LNCaP clone FGC (cell line): Measurements from ENCODE around the gene LRRC27.
A peak's percentile ranks its signal among the peaks of the same experiment; 100 is the strongest.
"Not testable (repeated sequence)": the region's sequence is repeated elsewhere in the genome, so short reads cannot be mapped to it uniquely, and the experiment has no call there.

Source experiments
- DNase-seq: peaks from one replicate; pipeline ENCODE4 v3.0.0-alpha.2; 2011; ENCODE audit warnings: low read depth
- H3K4me3 ChIP-seq: 2 replicates; pipeline ENCODE4 v1.5.1; 2011; ENCODE audit warnings: mild to moderate bottlenecking, low read depth, low read length, control low read depth
- CTCF ChIP-seq: IDR thresholded peaks from 2 replicates; pipeline ENCODE4 v1.5.1; 2012; ENCODE audit warnings: mild to moderate bottlenecking; ENCODE audit not compliant: control insufficient read depth, insufficient read depth; ENCODE audit errors: extremely low read depth

The LRRC27 gene

GRCh38 chr10:132347931-132348267 is 15.9 kb downstream of the LRRC27 start:
- no peak for TF ChIP-seq CTCF

GRCh38 chr10:132349766-132350165 is 17.8 kb downstream of the LRRC27 start:
- no peak for TF ChIP-seq CTCF
- no peak for DNase-seq
- no peak overlapping the region for H3K4me3 ChIP-seq

More at GRCh38 chr10:132347931-132348267, 15.9 kb downstream of the LRRC27 start:
- H3K4me3 ChIP-seq: no peak overlapping the region
- no peak for DNase-seq

- TF ChIP-seq CTCF: no peak
- no peak for DNase-seq
- H3K4me3 ChIP-seq: no peak overlapping the region
These were observed 18.4 kb downstream of the LRRC27 start for GRCh38 chr10:132350391-132350790.

- no peak for DNase-seq
- no peak overlapping the region for H3K4me3 ChIP-seq
- TF ChIP-seq CTCF: no peak
These were observed 19.0 kb downstream of the LRRC27 start for GRCh38 chr10:132350946-132351345.

- no peak overlapping the region for H3K4me3 ChIP-seq
- DNase-seq: no peak
- TF ChIP-seq CTCF: no peak
These were observed 19.6 kb downstream of the LRRC27 start for GRCh38 chr10:132351611-132352010.

- not testable (repeated sequence) for H3K4me3 ChIP-seq, DNase-seq
- TF ChIP-seq CTCF: peak; percentile 96
These were observed 20.7 kb downstream of the LRRC27 start for GRCh38 chr10:132352462-132353308.
